H1 (cell line): Measurements from ENCODE around the gene VASP. TPM values are rescaled to one million over a fixed set of nuclear protein-coding genes. Genes with fewer than 3 reads are reported as not detected.

Experiments used
- ASH2L ChIP-seq: fragments of 200-600, 300-600 bp; sonication (generic); IDR thresholded peaks from one replicate; pipeline ENCODE4 v1.7.1; 2017; ENCODE audit warnings: low read length
- BACH1 ChIP-seq: IDR thresholded peaks from 2 replicates; pipeline ENCODE4 v1.6.1; 2012; ENCODE audit warnings: low read length, improper control_type of control experiment
- CHD7 ChIP-seq: fragments of 300-600 bp; sonication (generic); IDR thresholded peaks from 2 replicates; pipeline ENCODE4 v1.7.1; 2012; ENCODE audit warnings: low read length, moderate library complexity, mild to moderate bottlenecking, inconsistent platforms; ENCODE audit not compliant: insufficient replicate concordance
- SRF ChIP-seq: IDR thresholded peaks from 2 replicates; pipeline ENCODE4 v1.6.1; 2011; ENCODE audit warnings: mild to moderate bottlenecking, low read depth, low read length, moderate library complexity
- polyA plus RNA-seq, 7 experiments: library from polyadenylated mRNA; depleted of rRNA in 3 of 7; stranded (reverse) in 5 of 7; unstranded in 2 of 7; fragments of >200 nt in 5 of 7; fragments of 200-250 nt in 2 of 7; gene quantifications; 1 replicate in 5 of 7; 2 replicates in 1 of 7; 4 replicates in 1 of 7; pipeline versions ENCODE4 v1.2.1 to v1.2.3, GENCODE V29; 2011 to 2013; ENCODE audit warnings: missing spikeins in 2 of 7, mixed read lengths in 2 of 7
- total RNA-seq: library from RNA; stranded (reverse); fragmentation: NEBNext Ultra II Directional; extraction: Animal tissue kit (Norgen Biotek cat#: 25700); gene quantifications from 2 replicates; pipeline ENCODE4 v1.2.1, GENCODE V29; 2021

VASP gene
- total and polyA plus RNA-seq, 2 of the 8 experiments (the other 6 are each of a cell fraction or from before 2014, with no cell fraction given): 89.7 to 135 TPM

- TF ChIP-seq CHD7 (no peak), ASH2L (no peak), SRF (no peak), BACH1 (no peak)
These were observed 1.4 kb upstream of the VASP start (continued) for GRCh38 chr19:45505996-45506245.
